Measurements from ENCODE around the gene PIK3R6. TPM values are rescaled to one million over a fixed set of nuclear protein-coding genes. Genes with fewer than 3 reads are reported as not detected.
A peak's percentile ranks its signal among the peaks of the same experiment; 100 is the strongest.

Gene PIK3R6
- total and polyA plus RNA-seq, 12 donors, result 0.17 to 1.7 (median 0.83) TPM

- Histone ChIP-seq H3K9me3 (replicated peaks in 1 of 3) (peaks cover 0 to 4% (median 0%) of the 10 kb centered on the region in 3 donors), H3K36me3 (replicated peaks in 1 of 2) (no peaks in the 10 kb centered on the region), H3K4me1 (replicated peaks in 1 of 2) (no peaks in the 10 kb centered on the region), H3K4me3 (no peak overlapping the region), H3K27me3 (no peaks in the 10 kb centered on the region), H3K27ac (no peak overlapping the region)
- intact Hi-C loops (cut with DNase I), result no loop called here
- TF ChIP-seq POLR2A (IDR thresholded peaks at IDR 0.05), result no peak
- no peak for TF ChIP-seq CTCF (IDR thresholded peaks at IDR 0.05)
- WGBS, 4 donors, result 79 to 89% (median 86%) methylated on average over 12 of the region's 12 CpGs
- DNase-seq, result no peak
Observed at GRCh38 chr17:8755590-8756255, 111.8 kb downstream of the PIK3R6 start.

GRCh38 chr17:8754890-8755289 is 112.6 kb downstream of the PIK3R6 start:
- intact Hi-C loops (cut with DNase I), result no loop called here
- TF ChIP-seq POLR2A (IDR thresholded peaks at IDR 0.05), result no peak
- TF ChIP-seq CTCF (IDR thresholded peaks at IDR 0.05), result no peak

GRCh38 chr17:8753976-8754440 is 113.5 kb downstream of the PIK3R6 start:
- DNase-seq, result no peak
- intact Hi-C loops (cut with DNase I), result no loop called here
- TF ChIP-seq CTCF (IDR thresholded peaks at IDR 0.05) (peak in 3 of 6 experiments; percentile 17 to 25 (median 24)), POLR2A (IDR thresholded peaks at IDR 0.05) (no peak)
- no peak overlapping the region for H3K27ac ChIP-seq
- WGBS, 4 donors, result 14 to 32% (median 29%) methylated on average over 1 of the region's 1 CpG
- H3K27me3 ChIP-seq, result no peaks in the 10 kb centered on the region
- no peaks in the 10 kb centered on the region for H3K4me1 ChIP-seq (replicated peaks in 1 of 2)
- H3K9me3 ChIP-seq (replicated peaks in 1 of 3), result peaks cover 0 to 4% (median 0%) of the 10 kb centered on the region in 3 donors
- no peak overlapping the region for H3K4me3 ChIP-seq
- H3K36me3 ChIP-seq (replicated peaks in 1 of 2), result no peaks in the 10 kb centered on the region

More at GRCh38 chr17:8754890-8755289, 112.6 kb downstream of the PIK3R6 start:
- no peaks in the 10 kb centered on the region for H3K27me3 ChIP-seq
- no peak overlapping the region for H3K27ac ChIP-seq
- H3K4me3 ChIP-seq, result no peak overlapping the region
- no peaks in the 10 kb centered on the region for H3K36me3 ChIP-seq (replicated peaks in 1 of 2)
- 69 to 72% (median 70%) methylated on average over 8 of the region's 8 CpGs for WGBS, 4 donors
- H3K4me1 ChIP-seq (replicated peaks in 1 of 2), result no peaks in the 10 kb centered on the region
- peaks cover 0 to 4% (median 0%) of the 10 kb centered on the region in 3 donors for H3K9me3 ChIP-seq (replicated peaks in 1 of 3)
- no peak for DNase-seq

- no peak overlapping the region for H3K27ac ChIP-seq
- no peak for DNase-seq
- H3K36me3 ChIP-seq (replicated peaks in 1 of 2), result no peaks in the 10 kb centered on the region
- no peak overlapping the region for H3K4me3 ChIP-seq
- H3K27me3 ChIP-seq, result no peaks in the 10 kb centered on the region
- WGBS, 4 donors, result 56 to 82% (median 81%) methylated on average over 7 to 12 of the region's 12 CpGs
- intact Hi-C loops (cut with DNase I), result no loop called here
- no peaks in the 10 kb centered on the region for H3K4me1 ChIP-seq (replicated peaks in 1 of 2)
- TF ChIP-seq POLR2A (IDR thresholded peaks at IDR 0.05), result no peak
- no peak for TF ChIP-seq CTCF (IDR thresholded peaks at IDR 0.05)
- peaks cover 0 to 4% (median 0%) of the 10 kb centered on the region in 3 donors for H3K9me3 ChIP-seq (replicated peaks in 1 of 3)
Observed at GRCh38 chr17:8753136-8753975, 114.1 kb downstream of the PIK3R6 start.
